Natural killer cell (primary cell): ENCODE data around the gene TRIM2. TPM values are rescaled to one million over a fixed set of nuclear protein-coding genes. Genes with fewer than 3 reads are reported as not detected.

Source experiments
- ATAC-seq, 3 donors: fragments of 150-1000 bp in 2 of 3; fragments of 200-7000 bp in 1 of 3; cut with Tn5 transposase; 1 replicate in 1 of 3; 2 replicates in 2 of 3; pipeline ENCODE4 v1.10.0; 2021; ENCODE audit warnings: mild to moderate bottlenecking in 2 of 3, moderate library complexity in 2 of 3
- DNase-seq, 2 donors: peaks; one replicate each; pipeline versions ENCODE4 v3.0.0 to v3.0.0-alpha.2; 2013 to 2021; ENCODE audit warnings: mixed read lengths in 1 of 2
- H3K27ac ChIP-seq: one replicate; pipeline ENCODE4 v1.5.1; 2013; ENCODE audit warnings: mild to moderate bottlenecking, low read length
- H3K27me3 ChIP-seq: one replicate; pipeline ENCODE4 v1.6.1; 2013; ENCODE audit warnings: low read length; ENCODE audit not compliant: control insufficient read depth, insufficient read depth
- H3K36me3 ChIP-seq: one replicate; pipeline ENCODE4 v1.6.1; 2013; ENCODE audit warnings: low read length; ENCODE audit not compliant: control insufficient read depth, insufficient read depth
- H3K4me1 ChIP-seq: one replicate; pipeline ENCODE4 v1.6.1; 2013; ENCODE audit warnings: low read length; ENCODE audit not compliant: control insufficient read depth, insufficient read depth
- H3K4me3 ChIP-seq: one replicate; pipeline ENCODE4 v1.5.1; 2013; ENCODE audit warnings: low read length
- H3K9me3 ChIP-seq: one replicate; pipeline ENCODE4 v1.6.1; 2013; ENCODE audit warnings: low read length; ENCODE audit not compliant: control insufficient read depth, insufficient read depth
- H3K27ac Mint-ChIP-seq, 2 donors: one replicate each; pipeline ENCODE4 v1.8.0; 2022; ENCODE audit warnings: mild to moderate bottlenecking in 2 of 2, mixed read lengths in 2 of 2, moderate library complexity in 1 of 2
- H3K27me3 Mint-ChIP-seq, 2 donors: one replicate each; pipeline ENCODE4 v1.8.0; 2022; ENCODE audit warnings: low read depth in 2 of 2, mixed read lengths in 2 of 2
- H3K36me3 Mint-ChIP-seq: one replicate; pipeline ENCODE4 v1.8.0; 2022; ENCODE audit warnings: mixed read lengths
- H3K4me1 Mint-ChIP-seq, 2 donors: one replicate each; pipeline ENCODE4 v1.8.0; 2022; ENCODE audit warnings: mixed read lengths in 2 of 2
- H3K4me3 Mint-ChIP-seq: one replicate; pipeline ENCODE4 v1.8.0; 2022; ENCODE audit warnings: mild to moderate bottlenecking, moderate library complexity, mixed read lengths
- H3K9me3 Mint-ChIP-seq, 2 donors: one replicate each; pipeline ENCODE4 v1.8.0; 2022; ENCODE audit warnings: mixed read lengths in 2 of 2
- WGBS: methylation state at CpG from one replicate; pipeline ENCODE4 v1.1.7; 2013; ENCODE audit warnings: missing lambda C conversion rate; ENCODE audit not compliant: insufficient coverage; 5-methylcytosine and 5-hydroxymethylcytosine counted together
- intact Hi-C: fragments of 100-400 bp; cut with micrococcal nuclease; formaldehyde crosslinking; loops from one replicate; pipeline ENCODE4 v1.14.2; 2022
- total RNA-seq, 4 donors: library from RNA; stranded (reverse); fragments of 120-200 nt in 1 of 4; gene quantifications; one replicate each; pipeline versions ENCODE4 v1.2.3 to v1.2.4, GENCODE V29; 2013 to 2022
- TF ChIP-seq, protein P1 (sequence below): fragments of 200-600 bp; IDR thresholded peaks from one replicate; pipeline ENCODE4 v1.8.0; 2022; ENCODE audit warnings: antibody characterized with exemption

TRIM2 gene
- total RNA-seq, 3 donors from 2014 or later (not counting 1 experiment from before 2014, with no cell fraction given) = 0.11 TPM; not detected in 2

DNA sequence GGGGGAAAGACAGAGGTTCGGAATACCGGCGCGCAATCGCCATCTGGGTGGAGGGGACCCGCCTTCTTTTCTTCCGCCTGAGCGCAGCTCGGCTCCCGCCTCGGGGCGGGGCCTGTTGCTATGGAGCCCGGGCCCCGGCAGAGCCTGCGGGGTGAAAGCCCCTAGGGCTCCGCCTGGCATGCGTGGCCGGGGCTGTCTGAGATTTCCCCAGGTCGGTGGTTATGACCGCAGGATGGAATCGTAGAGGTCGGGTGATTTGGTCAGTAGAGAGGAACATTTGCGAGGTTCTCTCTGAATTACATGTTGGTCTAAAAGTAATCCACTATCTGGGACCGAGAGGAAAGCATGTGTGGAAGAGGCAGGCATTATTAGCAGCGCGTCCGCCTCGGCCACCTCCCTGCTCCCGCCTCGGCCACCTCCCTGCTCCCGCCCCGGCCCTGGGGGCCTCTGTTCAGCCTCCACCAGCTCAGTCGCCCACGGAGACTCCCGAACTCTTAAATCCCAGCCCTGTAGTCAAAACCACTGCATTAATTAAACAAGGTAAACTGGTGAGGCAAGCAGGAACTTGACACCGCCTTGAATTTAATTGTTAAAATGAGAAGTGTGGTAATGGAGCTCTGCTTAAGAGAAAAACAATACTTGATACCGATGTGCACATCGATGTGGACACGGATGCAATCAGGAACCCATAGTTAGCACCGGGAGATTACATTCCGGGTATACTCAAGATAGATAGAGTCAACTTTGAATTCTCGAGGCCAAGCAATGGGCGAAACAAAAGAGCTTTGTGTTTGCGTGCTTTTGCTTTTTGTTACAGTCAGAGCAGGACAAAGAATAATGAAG is 45.2 kb downstream of the TRIM2 start:
- H3K27me3 ChIP-seq = no peaks in the 10 kb centered on the region
- peak overlapping the region; percentile 54 to 86 for H3K27ac Mint-ChIP-seq
- H3K9me3 ChIP-seq = no peaks in the 10 kb centered on the region
- peak overlapping the region; percentile 13 for H3K27ac ChIP-seq
- H3K9me3 Mint-ChIP-seq = no peaks in the 10 kb centered on the region
- H3K4me3 ChIP-seq = peak overlapping the region; percentile 46
- no peaks in the 10 kb centered on the region for H3K36me3 ChIP-seq
- H3K4me3 Mint-ChIP-seq = peak overlapping the region; percentile 89
- H3K27me3 Mint-ChIP-seq = peaks cover 0 to 7% of the 10 kb centered on the region in 2 donors
- TF ChIP-seq, protein P1, sequence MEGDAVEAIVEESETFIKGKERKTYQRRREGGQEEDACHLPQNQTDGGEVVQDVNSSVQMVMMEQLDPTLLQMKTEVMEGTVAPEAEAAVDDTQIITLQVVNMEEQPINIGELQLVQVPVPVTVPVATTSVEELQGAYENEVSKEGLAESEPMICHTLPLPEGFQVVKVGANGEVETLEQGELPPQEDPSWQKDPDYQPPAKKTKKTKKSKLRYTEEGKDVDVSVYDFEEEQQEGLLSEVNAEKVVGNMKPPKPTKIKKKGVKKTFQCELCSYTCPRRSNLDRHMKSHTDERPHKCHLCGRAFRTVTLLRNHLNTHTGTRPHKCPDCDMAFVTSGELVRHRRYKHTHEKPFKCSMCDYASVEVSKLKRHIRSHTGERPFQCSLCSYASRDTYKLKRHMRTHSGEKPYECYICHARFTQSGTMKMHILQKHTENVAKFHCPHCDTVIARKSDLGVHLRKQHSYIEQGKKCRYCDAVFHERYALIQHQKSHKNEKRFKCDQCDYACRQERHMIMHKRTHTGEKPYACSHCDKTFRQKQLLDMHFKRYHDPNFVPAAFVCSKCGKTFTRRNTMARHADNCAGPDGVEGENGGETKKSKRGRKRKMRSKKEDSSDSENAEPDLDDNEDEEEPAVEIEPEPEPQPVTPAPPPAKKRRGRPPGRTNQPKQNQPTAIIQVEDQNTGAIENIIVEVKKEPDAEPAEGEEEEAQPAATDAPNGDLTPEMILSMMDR = no peak
- DNase-seq = peak; percentile 68 to 94
- intact Hi-C loops = no loop called here
- H3K4me1 ChIP-seq = peaks cover 14% of the 10 kb centered on the region
- peaks cover 11 to 17% of the 10 kb centered on the region in 2 donors for H3K4me1 Mint-ChIP-seq
- H3K36me3 Mint-ChIP-seq = no peaks in the 10 kb centered on the region
- ATAC-seq = peak; percentile 87 to 99 (median 98)
- 14% methylated on average over 44 of the region's 44 CpGs for WGBS

DNA sequence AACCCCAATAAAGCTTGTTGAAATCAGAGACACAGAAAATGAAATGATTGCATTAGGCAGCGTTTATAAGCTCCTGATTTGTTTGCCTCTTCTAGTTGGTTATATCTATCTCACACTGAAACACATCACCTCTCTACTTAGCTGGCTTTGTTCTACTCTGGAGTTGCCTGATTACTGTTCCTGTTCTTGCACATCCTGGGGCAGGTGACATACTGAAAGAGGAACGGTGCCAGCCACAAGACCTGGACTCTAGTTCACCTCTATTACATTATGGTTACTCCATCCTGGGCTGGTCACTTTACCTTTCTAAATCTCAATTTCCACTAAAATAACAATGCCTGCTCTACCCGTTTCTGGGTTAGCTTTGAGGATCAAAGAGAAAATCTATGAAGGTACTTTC is 47.9 kb downstream of the TRIM2 start:
- H3K4me3 Mint-ChIP-seq = no peak overlapping the region
- no peak overlapping the region for H3K4me3 ChIP-seq
- peaks cover 7 to 14% of the 10 kb centered on the region in 2 donors for H3K27me3 Mint-ChIP-seq
- H3K36me3 Mint-ChIP-seq = no peaks in the 10 kb centered on the region
- H3K27ac Mint-ChIP-seq = no peak overlapping the region
- no peaks in the 10 kb centered on the region for H3K9me3 Mint-ChIP-seq
- intact Hi-C loops = no loop called here
- H3K4me1 Mint-ChIP-seq = peaks cover 11 to 17% of the 10 kb centered on the region in 2 donors
- H3K27ac ChIP-seq = no peak overlapping the region
- no peak for ATAC-seq
- TF ChIP-seq, protein P1 = no peak
- DNase-seq = no peak
- no peaks in the 10 kb centered on the region for H3K9me3 ChIP-seq
- peaks cover 16% of the 10 kb centered on the region for H3K4me1 ChIP-seq
- 74% methylated on average over 3 of the region's 3 CpGs for WGBS
- peaks cover 8% of the 10 kb centered on the region for H3K27me3 ChIP-seq
- H3K36me3 ChIP-seq = no peaks in the 10 kb centered on the region

DNA sequence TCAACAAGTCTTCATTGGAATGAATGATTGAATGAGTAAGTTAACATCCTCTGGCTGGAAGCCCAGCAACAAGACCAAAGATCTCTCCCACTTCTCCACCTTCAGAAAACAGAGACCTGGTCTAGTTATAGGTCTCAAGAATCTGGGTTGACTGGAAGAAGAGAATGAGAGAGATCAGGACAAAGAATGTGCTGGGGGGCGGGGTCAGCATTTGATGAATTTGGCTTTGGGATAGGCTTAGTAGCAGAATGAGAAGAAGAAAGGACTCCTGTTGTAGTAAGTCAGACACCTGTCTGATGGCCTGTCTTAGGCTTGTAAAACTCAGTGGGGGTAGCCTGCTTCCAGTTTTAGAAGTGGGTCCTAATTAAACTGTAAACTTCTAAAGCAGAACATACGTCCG is 51.0 kb downstream of the TRIM2 start:
- Mint-ChIP-seq H3K36me3 (no peaks in the 10 kb centered on the region), H3K27me3 (peaks cover 12 to 20% of the 10 kb centered on the region in 2 donors), H3K4me3 (no peak overlapping the region), H3K27ac (no peak overlapping the region), H3K9me3 (no peaks in the 10 kb centered on the region), H3K4me1 (no peaks in the 10 kb centered on the region)
- Histone ChIP-seq H3K4me3 (no peak overlapping the region), H3K27me3 (peaks cover 23% of the 10 kb centered on the region), H3K9me3 (no peaks in the 10 kb centered on the region), H3K4me1 (peaks cover 4% of the 10 kb centered on the region), H3K36me3 (no peaks in the 10 kb centered on the region), H3K27ac (no peak overlapping the region)
- intact Hi-C loops = no loop called here
- TF ChIP-seq, protein P1 = no peak
- no peak for ATAC-seq
- WGBS = 94% methylated on average over 3 of the region's 3 CpGs
- no peak for DNase-seq
